Liver (tissue), 9 donors: ENCODE data around the gene CPNE5. TPM values are rescaled to one million over a fixed set of nuclear protein-coding genes. Genes with fewer than 3 reads are reported as not detected.

Experiments
- DNase-seq: peaks from one replicate; pipeline ENCODE4 v3.0.0-alpha.2; 2017; ENCODE audit warnings: low spot score
- H3K27ac ChIP-seq, 2 donors: one replicate each; pipeline ENCODE4 v1.7.0; 2013; ENCODE audit warnings: inconsistent platforms in 2 of 2, low read length in 2 of 2, control low read depth in 1 of 2, low read depth in 1 of 2, mild to moderate bottlenecking in 1 of 2
- H3K27me3 ChIP-seq, 4 donors: one replicate each; pipeline versions ENCODE4 v1.6.1 to v1.7.0; 2013; ENCODE audit warnings: low read length in 3 of 4, inconsistent platforms in 1 of 4, mild to moderate bottlenecking in 1 of 4, moderate library complexity in 1 of 4; ENCODE audit not compliant: control insufficient read depth in 4 of 4, insufficient read depth in 4 of 4
- H3K36me3 ChIP-seq, 4 donors: one replicate each; pipeline versions ENCODE4 v1.6.1 to v1.7.0; 2013; ENCODE audit warnings: low read length in 3 of 4, mild to moderate bottlenecking in 3 of 4, low read depth in 1 of 4, moderate library complexity in 1 of 4; ENCODE audit not compliant: control insufficient read depth in 4 of 4, insufficient read depth in 3 of 4
- H3K4me1 ChIP-seq, 4 donors: one replicate each; pipeline versions ENCODE4 v1.6.1 to v1.7.0; 2013; ENCODE audit warnings: low read length in 3 of 4, mild to moderate bottlenecking in 3 of 4, moderate library complexity in 1 of 4; ENCODE audit not compliant: control insufficient read depth in 4 of 4, insufficient read depth in 4 of 4
- H3K4me3 ChIP-seq, 3 donors: one replicate each; pipeline versions ENCODE4 v1.6.1 to v1.7.0; 2013; ENCODE audit warnings: low read length in 3 of 3, control low read depth in 1 of 3, low read depth in 1 of 3, mild to moderate bottlenecking in 1 of 3
- H3K9ac ChIP-seq, 2 donors: one replicate each; pipeline ENCODE4 v1.7.0; 2013; ENCODE audit warnings: low read length in 2 of 2, mild to moderate bottlenecking in 2 of 2, moderate library complexity in 2 of 2, control low read depth in 1 of 2, low read depth in 1 of 2
- H3K9me3 ChIP-seq, 4 donors: one replicate each; pipeline versions ENCODE4 v1.6.1 to v1.7.0; 2013; ENCODE audit warnings: low read length in 3 of 4; ENCODE audit not compliant: control insufficient read depth in 4 of 4
- EGR1 ChIP-seq, 2 donors: IDR thresholded peaks; 2 replicates each; pipeline ENCODE4 v1.6.1; 2016 to 2018; ENCODE audit warnings: antibody characterized with exemption in 2 of 2, low read depth in 2 of 2
- FOXA1 ChIP-seq: IDR thresholded peaks from 2 replicates; pipeline ENCODE4 v1.6.1; 2016; ENCODE audit warnings: antibody characterized with exemption
- FOXA2 ChIP-seq: IDR thresholded peaks from 2 replicates; pipeline ENCODE4 v1.6.1; 2016; ENCODE audit warnings: antibody characterized with exemption
- GABPA ChIP-seq, 2 donors: IDR thresholded peaks in 1 of 2; conservative IDR thresholded peaks in 1 of 2; 2 replicates each; pipeline ENCODE4 v1.6.1; 2016; ENCODE audit warnings: antibody characterized with exemption in 2 of 2, mild to moderate bottlenecking in 1 of 2, moderate library complexity in 1 of 2
- HNF4A ChIP-seq, 2 donors: conservative IDR thresholded peaks; 2 replicates each; pipeline ENCODE4 v1.6.1; 2016; ENCODE audit warnings: antibody characterized with exemption in 2 of 2, mild to moderate bottlenecking in 2 of 2
- HNF4G ChIP-seq: IDR thresholded peaks from 2 replicates; pipeline ENCODE4 v1.6.1; 2016; ENCODE audit warnings: antibody characterized with exemption
- JUND ChIP-seq, 2 donors: IDR thresholded peaks; 2 replicates each; pipeline ENCODE4 v1.6.1; 2016; ENCODE audit warnings: antibody characterized with exemption in 2 of 2
- NR2F2 ChIP-seq: IDR thresholded peaks from 2 replicates; pipeline ENCODE4 v1.6.1; 2016; ENCODE audit warnings: antibody characterized with exemption
- RAD21 ChIP-seq, 2 donors: IDR thresholded peaks; 2 replicates each; pipeline ENCODE4 v1.6.1; 2016; ENCODE audit warnings: antibody characterized with exemption in 2 of 2, mild to moderate bottlenecking in 2 of 2
- RXRA ChIP-seq, 2 donors: IDR thresholded peaks; 2 replicates each; pipeline ENCODE4 v1.6.1; 2017 to 2018; ENCODE audit warnings: antibody characterized with exemption in 2 of 2, mild to moderate bottlenecking in 1 of 2
- SP1 ChIP-seq: IDR thresholded peaks from 2 replicates; pipeline ENCODE4 v1.6.1; 2018; ENCODE audit warnings: antibody characterized with exemption, mild to moderate bottlenecking
- TAF1 ChIP-seq: conservative IDR thresholded peaks from 2 replicates; pipeline ENCODE4 v1.6.1; 2016; ENCODE audit warnings: antibody characterized with exemption, mild to moderate bottlenecking
- YY1 ChIP-seq: IDR thresholded peaks from 2 replicates; pipeline ENCODE4 v1.6.1; 2016; ENCODE audit warnings: antibody characterized with exemption, mild to moderate bottlenecking
- WGBS: extraction: QIAGEN DNeasy Blood & Tissue Kit; methylation state at CpG from one replicate; pipeline ENCODE4 v1.1.7; 2013; 5-methylcytosine and 5-hydroxymethylcytosine counted together
- polyA plus RNA-seq, 2 donors: library from polyadenylated mRNA; stranded (reverse) in 1 of 2; unstranded in 1 of 2; fragments of 200-250 nt in 1 of 2; fragments of >200 nt in 1 of 2; fragmentation: Nextera tagmentation in 1 of 2; extraction: Ambion mirVana in 1 of 2; gene quantifications; one replicate each; pipeline versions ENCODE4 v1.2.1 to v1.2.3, GENCODE V29; 2013 to 2015
- total RNA-seq, 2 donors: library from RNA; depleted of rRNA; stranded (reverse); fragments of >200 nt; gene quantifications; one replicate each; pipeline ENCODE4 v1.2.3, GENCODE V29; 2014
- TF ChIP-seq, protein P1 (sequence below): fragments of 150-350 bp; IDR thresholded peaks from 2 replicates; pipeline ENCODE4 v1.5.1; 2017; ENCODE audit warnings: improper control_type of control experiment, low read depth, low read length; ENCODE audit not compliant: missing input control
- TF ChIP-seq, protein P2 (sequence below): IDR thresholded peaks from 2 replicates; pipeline ENCODE4 v1.6.1; 2016; ENCODE audit warnings: antibody characterized with exemption
- TF ChIP-seq, protein P3 (sequence below): IDR thresholded peaks from 2 replicates; pipeline ENCODE4 v1.6.1; 2016; ENCODE audit warnings: antibody characterized with exemption
- TF ChIP-seq, protein P4 (sequence below): IDR thresholded peaks from 2 replicates; pipeline ENCODE4 v1.6.1; 2016; ENCODE audit warnings: antibody characterized with exemption
- TF ChIP-seq, protein P5 (sequence below): IDR thresholded peaks from 2 replicates; pipeline ENCODE4 v1.6.1; 2016; ENCODE audit warnings: antibody characterized with exemption, mild to moderate bottlenecking
- donor health status: healthy.
- donor health status: healthy.
- donor health status: healthy.
- donor health status: healthy.
- donor health status: healthy.

Gene CPNE5
- total and polyA plus RNA-seq, 4 donors = 0.24 to 1.1 (median 0.44) TPM

DNA sequence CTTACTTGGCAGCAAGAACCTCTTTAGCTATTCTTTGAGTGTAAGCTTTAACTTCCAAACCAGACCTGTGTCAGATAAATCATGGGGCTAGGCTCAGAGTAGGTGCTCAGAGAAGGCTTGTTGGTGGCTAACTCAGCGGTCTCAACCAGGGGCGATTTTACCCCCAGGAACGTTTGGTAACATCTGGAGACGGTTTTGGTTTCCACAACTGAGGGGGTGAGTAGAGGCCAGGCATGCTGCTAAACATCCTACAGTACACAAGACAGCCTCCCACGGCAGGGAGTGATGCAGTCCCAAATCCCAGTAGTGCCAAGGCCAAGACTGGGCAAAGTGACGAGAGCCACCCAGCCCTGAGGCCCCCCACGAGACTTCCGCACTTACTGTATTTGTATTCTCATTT, 82.5 kb downstream of the CPNE5 start:
- Histone ChIP-seq H3K27ac (no peak overlapping the region), H3K9me3 (no peaks in the 10 kb centered on the region), H3K4me1 (no peaks in the 10 kb centered on the region), H3K36me3 (no peaks in the 10 kb centered on the region), H3K4me3 (no peak overlapping the region), H3K27me3 (no peaks in the 10 kb centered on the region), H3K9ac (no peak overlapping the region)
- DNase-seq = no peak
- TF ChIP-seq JUND (IDR thresholded peaks at IDR 0.05) = no peak
- TF ChIP-seq, protein P1, sequence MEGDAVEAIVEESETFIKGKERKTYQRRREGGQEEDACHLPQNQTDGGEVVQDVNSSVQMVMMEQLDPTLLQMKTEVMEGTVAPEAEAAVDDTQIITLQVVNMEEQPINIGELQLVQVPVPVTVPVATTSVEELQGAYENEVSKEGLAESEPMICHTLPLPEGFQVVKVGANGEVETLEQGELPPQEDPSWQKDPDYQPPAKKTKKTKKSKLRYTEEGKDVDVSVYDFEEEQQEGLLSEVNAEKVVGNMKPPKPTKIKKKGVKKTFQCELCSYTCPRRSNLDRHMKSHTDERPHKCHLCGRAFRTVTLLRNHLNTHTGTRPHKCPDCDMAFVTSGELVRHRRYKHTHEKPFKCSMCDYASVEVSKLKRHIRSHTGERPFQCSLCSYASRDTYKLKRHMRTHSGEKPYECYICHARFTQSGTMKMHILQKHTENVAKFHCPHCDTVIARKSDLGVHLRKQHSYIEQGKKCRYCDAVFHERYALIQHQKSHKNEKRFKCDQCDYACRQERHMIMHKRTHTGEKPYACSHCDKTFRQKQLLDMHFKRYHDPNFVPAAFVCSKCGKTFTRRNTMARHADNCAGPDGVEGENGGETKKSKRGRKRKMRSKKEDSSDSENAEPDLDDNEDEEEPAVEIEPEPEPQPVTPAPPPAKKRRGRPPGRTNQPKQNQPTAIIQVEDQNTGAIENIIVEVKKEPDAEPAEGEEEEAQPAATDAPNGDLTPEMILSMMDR = no peak
- TF ChIP-seq, protein P2, sequence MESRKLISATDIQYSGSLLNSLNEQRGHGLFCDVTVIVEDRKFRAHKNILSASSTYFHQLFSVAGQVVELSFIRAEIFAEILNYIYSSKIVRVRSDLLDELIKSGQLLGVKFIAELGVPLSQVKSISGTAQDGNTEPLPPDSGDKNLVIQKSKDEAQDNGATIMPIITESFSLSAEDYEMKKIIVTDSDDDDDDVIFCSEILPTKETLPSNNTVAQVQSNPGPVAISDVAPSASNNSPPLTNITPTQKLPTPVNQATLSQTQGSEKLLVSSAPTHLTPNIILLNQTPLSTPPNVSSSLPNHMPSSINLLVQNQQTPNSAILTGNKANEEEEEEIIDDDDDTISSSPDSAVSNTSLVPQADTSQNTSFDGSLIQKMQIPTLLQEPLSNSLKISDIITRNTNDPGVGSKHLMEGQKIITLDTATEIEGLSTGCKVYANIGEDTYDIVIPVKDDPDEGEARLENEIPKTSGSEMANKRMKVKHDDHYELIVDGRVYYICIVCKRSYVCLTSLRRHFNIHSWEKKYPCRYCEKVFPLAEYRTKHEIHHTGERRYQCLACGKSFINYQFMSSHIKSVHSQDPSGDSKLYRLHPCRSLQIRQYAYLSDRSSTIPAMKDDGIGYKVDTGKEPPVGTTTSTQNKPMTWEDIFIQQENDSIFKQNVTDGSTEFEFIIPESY = no peak
- no peak for TF ChIP-seq HNF4A (conservative IDR thresholded peaks at IDR 0.05)
- 86% methylated on average over 8 of the region's 8 CpGs for WGBS

DNA sequence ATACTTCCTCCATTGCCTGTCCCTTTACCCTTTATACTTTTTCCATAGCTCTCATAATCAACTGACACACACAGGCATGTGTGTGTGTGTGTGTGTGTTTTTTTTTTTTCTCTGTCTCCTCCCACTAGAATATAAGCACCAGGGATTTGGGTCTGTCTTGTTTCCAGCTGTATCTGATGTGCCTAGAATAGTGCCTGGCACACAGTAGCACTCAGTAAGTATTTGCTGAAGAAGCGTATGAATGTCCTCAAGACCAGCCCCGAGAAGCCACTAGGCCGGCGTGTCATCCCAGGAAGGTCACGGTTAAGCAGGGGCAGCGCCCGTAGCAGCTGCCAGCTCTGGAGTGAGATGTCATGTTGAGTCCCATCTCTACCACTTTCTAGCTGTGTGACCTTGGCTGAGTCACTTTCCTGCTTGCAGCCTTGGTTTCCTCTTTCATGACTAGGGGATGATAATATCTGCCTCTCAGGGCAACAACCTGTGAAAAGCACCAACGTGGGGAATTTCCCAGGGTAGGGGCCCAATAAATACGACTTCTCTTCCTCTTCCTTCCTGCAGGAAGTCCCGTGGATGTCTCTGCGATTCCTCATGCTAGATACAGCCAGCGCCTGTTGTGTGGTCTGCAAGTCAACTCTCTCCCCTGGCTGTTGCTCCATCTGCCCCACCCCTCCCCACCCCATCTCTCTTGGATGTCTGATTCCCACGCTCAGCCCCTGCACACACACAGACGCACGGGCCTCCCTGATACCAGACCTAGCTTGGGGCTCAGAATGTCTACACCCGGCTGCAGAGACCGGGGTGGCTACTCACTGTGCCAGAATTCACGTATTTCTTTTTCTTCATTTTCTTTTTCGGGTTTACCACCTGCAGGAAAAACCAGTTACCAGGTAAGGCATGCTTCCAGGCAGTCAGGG, 83.6 kb downstream of the CPNE5 start:
- H3K36me3 ChIP-seq = no peaks in the 10 kb centered on the region
- DNase-seq = no peak
- TF ChIP-seq SP1 = no peak
- no peak for TF ChIP-seq EGR1 (IDR thresholded peaks at IDR 0.05; ENCODE audit: low read depth in 2 of 2)
- TF ChIP-seq GABPA (IDR thresholded peaks at IDR 0.05 in 1 of 2, conservative IDR thresholded peaks at IDR 0.05 in 1 of 2) = no peak
- TF ChIP-seq, protein P2 = no peak
- TF ChIP-seq, protein P1 = no peak
- no peak for TF ChIP-seq NR2F2
- TF ChIP-seq, protein P3, sequence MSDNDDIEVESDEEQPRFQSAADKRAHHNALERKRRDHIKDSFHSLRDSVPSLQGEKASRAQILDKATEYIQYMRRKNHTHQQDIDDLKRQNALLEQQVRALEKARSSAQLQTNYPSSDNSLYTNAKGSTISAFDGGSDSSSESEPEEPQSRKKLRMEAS = no peak
- TF ChIP-seq, protein P4, sequence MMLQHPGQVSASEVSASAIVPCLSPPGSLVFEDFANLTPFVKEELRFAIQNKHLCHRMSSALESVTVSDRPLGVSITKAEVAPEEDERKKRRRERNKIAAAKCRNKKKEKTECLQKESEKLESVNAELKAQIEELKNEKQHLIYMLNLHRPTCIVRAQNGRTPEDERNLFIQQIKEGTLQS = no peak
- TF ChIP-seq JUND (IDR thresholded peaks at IDR 0.05) = no peak
- TF ChIP-seq, protein P5, sequence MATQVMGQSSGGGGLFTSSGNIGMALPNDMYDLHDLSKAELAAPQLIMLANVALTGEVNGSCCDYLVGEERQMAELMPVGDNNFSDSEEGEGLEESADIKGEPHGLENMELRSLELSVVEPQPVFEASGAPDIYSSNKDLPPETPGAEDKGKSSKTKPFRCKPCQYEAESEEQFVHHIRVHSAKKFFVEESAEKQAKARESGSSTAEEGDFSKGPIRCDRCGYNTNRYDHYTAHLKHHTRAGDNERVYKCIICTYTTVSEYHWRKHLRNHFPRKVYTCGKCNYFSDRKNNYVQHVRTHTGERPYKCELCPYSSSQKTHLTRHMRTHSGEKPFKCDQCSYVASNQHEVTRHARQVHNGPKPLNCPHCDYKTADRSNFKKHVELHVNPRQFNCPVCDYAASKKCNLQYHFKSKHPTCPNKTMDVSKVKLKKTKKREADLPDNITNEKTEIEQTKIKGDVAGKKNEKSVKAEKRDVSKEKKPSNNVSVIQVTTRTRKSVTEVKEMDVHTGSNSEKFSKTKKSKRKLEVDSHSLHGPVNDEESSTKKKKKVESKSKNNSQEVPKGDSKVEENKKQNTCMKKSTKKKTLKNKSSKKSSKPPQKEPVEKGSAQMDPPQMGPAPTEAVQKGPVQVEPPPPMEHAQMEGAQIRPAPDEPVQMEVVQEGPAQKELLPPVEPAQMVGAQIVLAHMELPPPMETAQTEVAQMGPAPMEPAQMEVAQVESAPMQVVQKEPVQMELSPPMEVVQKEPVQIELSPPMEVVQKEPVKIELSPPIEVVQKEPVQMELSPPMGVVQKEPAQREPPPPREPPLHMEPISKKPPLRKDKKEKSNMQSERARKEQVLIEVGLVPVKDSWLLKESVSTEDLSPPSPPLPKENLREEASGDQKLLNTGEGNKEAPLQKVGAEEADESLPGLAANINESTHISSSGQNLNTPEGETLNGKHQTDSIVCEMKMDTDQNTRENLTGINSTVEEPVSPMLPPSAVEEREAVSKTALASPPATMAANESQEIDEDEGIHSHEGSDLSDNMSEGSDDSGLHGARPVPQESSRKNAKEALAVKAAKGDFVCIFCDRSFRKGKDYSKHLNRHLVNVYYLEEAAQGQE = no peak
- no peak for TF ChIP-seq YY1
- TF ChIP-seq RAD21 (IDR thresholded peaks at IDR 0.05) = no peak
- no peak for TF ChIP-seq FOXA1
- TF ChIP-seq RXRA (IDR thresholded peaks at IDR 0.05) = no peak
- TF ChIP-seq TAF1 = no peak
- no peak for TF ChIP-seq FOXA2
- no peak for TF ChIP-seq HNF4A (conservative IDR thresholded peaks at IDR 0.05)
- TF ChIP-seq HNF4G = no peak
- 65% methylated on average over 19 of the region's 19 CpGs for WGBS
- H3K9ac ChIP-seq = no peak overlapping the region
- H3K27me3 ChIP-seq = no peaks in the 10 kb centered on the region
- no peaks in the 10 kb centered on the region for H3K9me3 ChIP-seq
- no peak overlapping the region for H3K4me3 ChIP-seq
- H3K27ac ChIP-seq = no peak overlapping the region
- no peaks in the 10 kb centered on the region for H3K4me1 ChIP-seq
